NCI-H128 (cell line): ENCODE data around the gene TRPM2.
"Not testable (repeated sequence)": the region's sequence is repeated elsewhere in the genome, so short reads cannot be mapped to it uniquely, and the experiment has no call there.

Experiments
- DNase-seq: peaks from one replicate; lab custom pipeline; 2025; ENCODE audit not compliant: unreplicated experiment; lab: John Stamatoyannopoulos, UW

Gene TRPM2

GRCh38 chr21:44333509-44334328, 19.7 kb upstream of the TRPM2 start:
- no peak for DNase-seq

- no peak for DNase-seq
Measured at GRCh38 chr21:44334329-44335030, 18.9 kb upstream of the TRPM2 start.

- no peak for DNase-seq
Measured at GRCh38 chr21:44335266-44336059, 18.0 kb upstream of the TRPM2 start.

- no peak for DNase-seq
Measured at GRCh38 chr21:44337449-44337848, 16.0 kb upstream of the TRPM2 start.

GRCh38 chr21:44337941-44338895, 15.2 kb upstream of the TRPM2 start:
- peak; percentile 22 for DNase-seq

- DNase-seq = peak; percentile 81
Measured at GRCh38 chr21:44338971-44339910, 14.2 kb upstream of the TRPM2 start, which contains the start of gene CFAP410. Gene CFAP410 (minus strand): TSS chr21:44339390. CDS start chr21:44339194, 196 bp downstream.

GRCh38 chr21:44341726-44342458, 11.5 kb upstream of the TRPM2 start:
- DNase-seq = not testable (repeated sequence)

- DNase-seq = not testable (repeated sequence)
Measured at GRCh38 chr21:44342981-44343380, 10.4 kb upstream of the TRPM2 start.

- no peak for DNase-seq
Measured at GRCh38 chr21:44344541-44345183, 8.8 kb upstream of the TRPM2 start.

- DNase-seq = no peak
Measured at GRCh38 chr21:44345495-44345894, 7.9 kb upstream of the TRPM2 start.

GRCh38 chr21:44347911-44348451, 5.4 kb upstream of the TRPM2 start:
- DNase-seq = peak; percentile 85

GRCh38 chr21:44348861-44349260, 4.6 kb upstream of the TRPM2 start:
- no peak for DNase-seq

- no peak for DNase-seq
Measured at GRCh38 chr21:44349416-44349846, 4.0 kb upstream of the TRPM2 start.

- no peak for DNase-seq
Measured at GRCh38 chr21:44349847-44350772, 3.3 kb upstream of the TRPM2 start.

GRCh38 chr21:44350773-44351481, 2.5 kb upstream of the TRPM2 start:
- no peak for DNase-seq
